ENCODE measurements around the gene ECI2. TPM values are rescaled to one million over a fixed set of nuclear protein-coding genes. Genes with fewer than 3 reads are reported as not detected.
A peak's percentile ranks its signal among the peaks of the same experiment; 100 is the strongest.

Gene ECI2
- total and polyA plus RNA-seq, 2 of the 13 experiments (the other 11 are each of a cell fraction or from before 2014, with no cell fraction given): 78.5 to 228 TPM

GRCh38 chr6:4102687-4103244, 32.6 kb downstream of the ECI2 start (continued):
- no peak for TF ChIP-seq ZNF432 (CRISPR knock-in tag; IDR thresholded peaks at IDR 0.05; ENCODE audit: borderline replicate concordance)
- TF ChIP-seq TCF12 (IDR thresholded peaks at IDR 0.05): no peak
- peak; percentile 93 for TF ChIP-seq TCF12 (CRISPR knock-in tag; IDR thresholded peaks at IDR 0.05)
- TF ChIP-seq ZSCAN30 (CRISPR knock-in tag; IDR thresholded peaks at IDR 0.05): no peak
- TF ChIP-seq CC2D1A (CRISPR knock-in tag; IDR thresholded peaks at IDR 0.05): no peak
- peak; percentile 79; the same call in 1 of the 2 replicates for TF ChIP-seq ZNF564 (CRISPR knock-in tag; IDR thresholded peaks at IDR 0.05)
- peak; percentile 81 for TF ChIP-seq KAT7 (CRISPR knock-in tag; IDR thresholded peaks at IDR 0.05; ENCODE audit: borderline replicate concordance)
- TF ChIP-seq SETDB1 (CRISPR knock-in tag; IDR thresholded peaks at IDR 0.05; ENCODE audit: borderline replicate concordance): no peak
- no peak for TF ChIP-seq ZNF740 (CRISPR knock-in tag; IDR thresholded peaks at IDR 0.05)
- TF ChIP-seq ZNF430 (CRISPR knock-in tag; IDR thresholded peaks at IDR 0.05): 0 out of 2 replicates have a peak, but pooled peaks have one; percentile 82
- TF ChIP-seq ZNF879 (CRISPR knock-in tag; IDR thresholded peaks at IDR 0.05): no peak
- TF ChIP-seq GPBP1L1 (CRISPR knock-in tag; IDR thresholded peaks at IDR 0.05): no peak
- no peak for TF ChIP-seq REXO4 (CRISPR knock-in tag; IDR thresholded peaks at IDR 0.05; ENCODE audit: borderline replicate concordance)
- TF ChIP-seq ZNF142 (CRISPR knock-in tag; IDR thresholded peaks at IDR 0.05): peak; percentile 69; the same call in 1 of the 2 replicates
- peak; percentile 77; the same call in 1 of the 2 replicates for TF ChIP-seq ZNF232 (CRISPR knock-in tag; IDR thresholded peaks at IDR 0.05; ENCODE audit: borderline replicate concordance)
- TF ChIP-seq ZNF24 (IDR thresholded peaks at IDR 0.05): no peak
- peak; percentile 98; the same call in 1 of the 2 replicates for TF ChIP-seq ZNF614 (CRISPR knock-in tag; IDR thresholded peaks at IDR 0.05; ENCODE audit: borderline replicate concordance)
- peak; percentile 83; the same call in 1 of the 2 replicates for TF ChIP-seq ZNF678 (CRISPR knock-in tag; IDR thresholded peaks at IDR 0.05)
- TF ChIP-seq DNMT1 (CRISPR knock-in tag; IDR thresholded peaks at IDR 0.05): no peak
- peak; percentile 78 for TF ChIP-seq SP5 (CRISPR knock-in tag; IDR thresholded peaks at IDR 0.05; ENCODE audit: borderline replicate concordance, low read depth)
- peak; percentile 97 for TF ChIP-seq TBX2 (CRISPR knock-in tag; IDR thresholded peaks at IDR 0.05; ENCODE audit: borderline replicate concordance)
- TF ChIP-seq ZNF354B (CRISPR knock-in tag; IDR thresholded peaks at IDR 0.05): 0 out of 2 replicates have a peak, but pooled peaks have one; percentile 41
- TF ChIP-seq PPARG (CRISPR knock-in tag; conservative IDR thresholded peaks at IDR 0.05): peak; percentile 89
- no peak for TF ChIP-seq PBX2 (CRISPR knock-in tag; IDR thresholded peaks at IDR 0.05)

All from HepG2 (cell line).